Stomach (tissue), 9 donors: ENCODE measurements around the gene GAPVD1. TPM values are rescaled to one million over a fixed set of nuclear protein-coding genes. Genes with fewer than 3 reads are reported as not detected.

Experiments
- DNase-seq, 2 donors: peaks; one replicate each; pipeline versions ENCODE4 v3.0.0 to v3.0.0-alpha.2; 2013 to 2019
- H3K27ac ChIP-seq, 5 donors: fragments of 200-600 bp in 4 of 5; sonication (generic) in 4 of 5; one replicate each; pipeline ENCODE4 v1.5.1; 2013 to 2019; ENCODE audit warnings: mild to moderate bottlenecking in 1 of 5, moderate library complexity in 1 of 5
- H3K27me3 ChIP-seq, 3 donors: fragments of 200-600 bp; sonication (generic); one replicate each; pipeline ENCODE4 v1.5.1; 2017 to 2019; ENCODE audit warnings: mixed run types in 1 of 3
- H3K36me3 ChIP-seq, 4 donors: fragments of 200-600 bp; sonication (generic); 1 replicate in 3 of 4; 2 replicates in 1 of 4; pipeline ENCODE4 v1.5.1; 2016 to 2019
- H3K4me1 ChIP-seq, 4 donors: fragments of 200-600 bp; sonication (generic); one replicate each; pipeline ENCODE4 v1.5.1; 2016 to 2019
- H3K4me3 ChIP-seq, 4 donors: fragments of 200-600 bp; sonication (generic) in 3 of 4; one replicate each; pipeline ENCODE4 v1.5.1; 2016 to 2019; ENCODE audit warnings: mild to moderate bottlenecking in 1 of 4
- H3K9me3 ChIP-seq, 4 donors: fragments of 200-600 bp; sonication (generic); one replicate each; pipeline ENCODE4 v1.5.1; 2016 to 2019
- EP300 ChIP-seq: sonication (generic); formaldehyde crosslinking; IDR thresholded peaks from one replicate; pipeline ENCODE4 v1.6.1; 2017; ENCODE audit warnings: antibody characterized with exemption
- POLR2A ChIP-seq, 4 donors: fragments of 450-650 bp; IDR thresholded peaks; one replicate each; pipeline ENCODE4 v1.6.1; 2016; ENCODE audit warnings: antibody characterized with exemption in 4 of 4, control low read depth in 2 of 4, mild to moderate bottlenecking in 1 of 4, moderate library complexity in 1 of 4
- POLR2AphosphoS5 ChIP-seq, 3 donors: sonication (generic); formaldehyde crosslinking; IDR thresholded peaks; one replicate each; pipeline ENCODE4 v1.6.1; 2016; ENCODE audit warnings: antibody characterized with exemption in 3 of 3
- WGBS, 5 donors: extraction: QIAGEN DNeasy Blood & Tissue Kit in 3 of 5; methylation state at CpG; one replicate each; pipeline versions ENCODE4 v1.1.5 to v1.1.7; 2013 to 2018; 5-methylcytosine and 5-hydroxymethylcytosine counted together
- intact Hi-C: fragments of 100-400 bp; cut with DNase I; formaldehyde crosslinking; loops from one replicate; pipeline ENCODE4 v1.15.1; 2023; ENCODE audit warnings: low total_unique reads
- polyA plus RNA-seq, 3 donors: library from polyadenylated mRNA; stranded (reverse); fragments of 200-250 nt; gene quantifications; one replicate each; pipeline ENCODE4 v1.2.3, GENCODE V29; 2013
- total RNA-seq, 5 donors: library from RNA; depleted of rRNA; stranded (reverse); fragments of >200 nt; gene quantifications; one replicate each; pipeline versions ENCODE4 v1.1.0 to v1.2.3, GENCODE V29; 2014 to 2016
- TF ChIP-seq, protein P1 (sequence below), 7 experiments: fragments of 450-650 bp in 4 of 7; fragments of 200-600 bp in 3 of 7; sonication (generic) in 3 of 7; IDR thresholded peaks; one replicate each; pipeline ENCODE4 v1.5.1; 2016 to 2019; ENCODE audit warnings: antibody characterized with exemption in 7 of 7, control low read depth in 2 of 7, mild to moderate bottlenecking in 1 of 7
- donor health status: healthy with polysubstance abuse.
- donor health status: Bipolar disorder and iron deficiency.
- donor health status: healthy.

GAPVD1 gene
- total and polyA plus RNA-seq, 8 donors: 3.9 to 140 (median 26.2) TPM

DNA sequence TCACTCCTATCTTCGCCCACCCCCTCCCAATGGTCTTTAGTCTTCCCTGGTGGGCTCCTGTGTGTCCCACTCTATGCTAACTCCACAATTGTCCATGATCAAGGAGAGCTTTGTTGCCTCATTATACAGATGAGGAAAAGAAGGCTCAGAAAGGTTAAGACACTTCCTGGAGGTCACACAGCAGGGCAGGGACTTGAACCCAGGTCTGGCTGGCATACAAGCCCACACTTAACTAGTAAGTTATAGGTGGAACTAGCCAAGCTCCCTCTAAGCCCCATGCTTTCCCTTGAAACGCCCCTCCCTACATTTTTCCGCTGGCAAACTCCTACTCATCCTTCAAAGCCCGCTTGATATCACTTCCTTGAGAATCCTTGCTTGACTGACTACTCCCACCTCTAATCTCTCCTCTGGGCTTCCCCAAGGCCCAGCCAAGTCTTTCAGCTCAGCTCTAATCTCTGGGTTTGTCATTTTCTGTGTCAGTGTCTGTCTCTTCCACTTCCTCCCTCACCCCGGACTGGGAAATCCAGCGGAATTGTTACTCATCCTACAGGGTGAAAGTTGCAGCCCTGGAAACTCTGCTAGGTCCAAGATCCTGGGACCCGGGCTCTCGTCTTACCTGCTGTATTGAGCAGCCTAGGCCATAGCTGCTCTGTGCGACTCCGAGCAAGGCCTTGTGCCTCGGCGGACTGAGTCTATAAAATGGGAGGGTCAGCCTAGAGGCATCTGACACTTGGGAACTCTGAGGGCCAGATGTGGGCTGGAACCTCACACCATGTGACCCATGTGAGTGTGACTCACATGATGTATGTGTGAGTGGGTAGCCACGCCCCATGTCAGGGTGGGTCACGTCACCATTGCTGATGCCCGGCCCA lies 144.5 kb downstream of the GAPVD1 start:
- 79 to 92% (median 90%) methylated on average over 13 to 15 of the region's 15 CpGs for WGBS, 5 donors
- H3K4me1 ChIP-seq: peaks cover 11 to 16% (median 13%) of the 10 kb centered on the region in 4 donors
- no peak overlapping the region for H3K27ac ChIP-seq
- DNase-seq: peak in 1 of 2 donors; percentile 30
- H3K4me3 ChIP-seq: no peak overlapping the region
- intact Hi-C loops: loop anchor here (5.0 kb wide), 1 partner anchor 821 kb away; no protein-coding TSS in a partner anchor
- TF ChIP-seq EP300 (no peak), POLR2A (IDR thresholded peaks at IDR 0.05) (no peak), POLR2AphosphoS5 (IDR thresholded peaks at IDR 0.05) (no peak)
- TF ChIP-seq, protein P1, sequence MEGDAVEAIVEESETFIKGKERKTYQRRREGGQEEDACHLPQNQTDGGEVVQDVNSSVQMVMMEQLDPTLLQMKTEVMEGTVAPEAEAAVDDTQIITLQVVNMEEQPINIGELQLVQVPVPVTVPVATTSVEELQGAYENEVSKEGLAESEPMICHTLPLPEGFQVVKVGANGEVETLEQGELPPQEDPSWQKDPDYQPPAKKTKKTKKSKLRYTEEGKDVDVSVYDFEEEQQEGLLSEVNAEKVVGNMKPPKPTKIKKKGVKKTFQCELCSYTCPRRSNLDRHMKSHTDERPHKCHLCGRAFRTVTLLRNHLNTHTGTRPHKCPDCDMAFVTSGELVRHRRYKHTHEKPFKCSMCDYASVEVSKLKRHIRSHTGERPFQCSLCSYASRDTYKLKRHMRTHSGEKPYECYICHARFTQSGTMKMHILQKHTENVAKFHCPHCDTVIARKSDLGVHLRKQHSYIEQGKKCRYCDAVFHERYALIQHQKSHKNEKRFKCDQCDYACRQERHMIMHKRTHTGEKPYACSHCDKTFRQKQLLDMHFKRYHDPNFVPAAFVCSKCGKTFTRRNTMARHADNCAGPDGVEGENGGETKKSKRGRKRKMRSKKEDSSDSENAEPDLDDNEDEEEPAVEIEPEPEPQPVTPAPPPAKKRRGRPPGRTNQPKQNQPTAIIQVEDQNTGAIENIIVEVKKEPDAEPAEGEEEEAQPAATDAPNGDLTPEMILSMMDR (IDR thresholded peaks at IDR 0.05): no peak
- H3K27me3 ChIP-seq: peaks cover 0 to 25% (median 23%) of the 10 kb centered on the region in 3 donors
- no peaks in the 10 kb centered on the region for H3K9me3 ChIP-seq
- H3K36me3 ChIP-seq: no peaks in the 10 kb centered on the region

DNA sequence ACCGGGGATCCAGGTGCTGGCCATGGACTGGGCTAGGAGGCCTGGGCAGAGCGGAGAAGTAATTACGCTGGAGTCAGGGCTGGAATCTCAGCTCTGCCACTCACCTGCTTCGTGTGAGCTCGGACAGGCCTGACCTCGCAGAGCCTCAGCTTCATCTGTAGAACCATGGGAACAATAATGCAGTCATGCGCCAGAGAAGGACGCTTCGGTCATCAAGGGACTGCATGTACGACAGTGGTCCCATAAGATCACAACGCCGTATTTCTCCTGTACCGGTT lies 145.1 kb downstream of the GAPVD1 start:
- H3K27me3 ChIP-seq: peaks cover 0 to 25% (median 23%) of the 10 kb centered on the region in 3 donors
- no peak for TF ChIP-seq POLR2A (IDR thresholded peaks at IDR 0.05)
- TF ChIP-seq, protein P1 (IDR thresholded peaks at IDR 0.05): no peak
- TF ChIP-seq POLR2AphosphoS5 (IDR thresholded peaks at IDR 0.05): no peak
- no peak for TF ChIP-seq EP300
- no peak overlapping the region for H3K27ac ChIP-seq
- H3K9me3 ChIP-seq: no peaks in the 10 kb centered on the region
- intact Hi-C loops: loop anchor here (5.0 kb wide), 1 partner anchor 821 kb away; no protein-coding TSS in a partner anchor
- WGBS, 5 donors: 91 to 96% (median 93%) methylated on average over 13 of the region's 13 CpGs
- DNase-seq: no peak
- no peak overlapping the region for H3K4me3 ChIP-seq
- peaks cover 11 to 16% (median 13%) of the 10 kb centered on the region in 4 donors for H3K4me1 ChIP-seq
- no peaks in the 10 kb centered on the region for H3K36me3 ChIP-seq

DNA sequence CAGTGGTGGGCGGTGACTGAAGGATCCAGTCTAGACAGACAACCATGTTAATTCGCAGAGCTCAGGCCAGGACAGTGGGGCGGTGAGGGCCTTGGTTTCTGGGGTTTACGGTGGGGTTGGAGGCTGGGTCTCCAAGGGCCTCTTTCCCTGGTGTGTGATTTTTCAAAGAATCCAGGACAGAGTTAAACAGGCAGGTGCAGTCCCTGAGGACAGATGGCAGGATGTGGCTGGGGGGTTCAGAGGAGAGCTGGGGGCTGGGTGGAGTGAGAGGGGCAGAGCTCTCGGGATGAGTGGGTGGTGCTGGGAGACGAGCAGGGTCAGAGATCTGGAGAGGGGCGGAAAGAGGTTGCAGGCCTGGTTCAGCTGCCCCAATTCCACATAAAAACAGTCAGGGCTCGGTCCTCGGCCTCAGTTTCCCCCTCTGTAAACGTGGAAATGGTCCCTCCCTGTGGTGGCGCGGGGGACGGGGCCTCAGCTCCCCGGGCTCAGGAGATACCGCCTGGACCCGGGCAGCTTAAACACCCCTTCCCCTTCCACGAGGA lies 145.9 kb downstream of the GAPVD1 start:
- TF ChIP-seq EP300 (no peak), POLR2AphosphoS5 (IDR thresholded peaks at IDR 0.05) (no peak), POLR2A (IDR thresholded peaks at IDR 0.05) (no peak)
- TF ChIP-seq, protein P1 (IDR thresholded peaks at IDR 0.05): no peak
- peak overlapping the region in 1 of 5 donors; percentile 71 for H3K27ac ChIP-seq
- no peaks in the 10 kb centered on the region for H3K9me3 ChIP-seq
- peaks cover 0 to 25% (median 23%) of the 10 kb centered on the region in 3 donors for H3K27me3 ChIP-seq
- no peaks in the 10 kb centered on the region for H3K36me3 ChIP-seq
- peak overlapping the region; percentile 67 to 75 (median 70) for H3K4me3 ChIP-seq
- peaks cover 11 to 16% (median 13%) of the 10 kb centered on the region in 4 donors for H3K4me1 ChIP-seq
- 40 to 76% (median 41%) methylated on average over 8 to 17 of the region's 17 CpGs for WGBS, 5 donors
- no peak for DNase-seq
- intact Hi-C loops: loop anchor here (5.0 kb wide), 1 partner anchor 820 kb away; no protein-coding TSS in a partner anchor
